Measurements from ENCODE around the gene BIRC3. TPM values are rescaled to one million over a fixed set of nuclear protein-coding genes. Genes with fewer than 3 reads are reported as not detected.

BIRC3 gene
- total RNA-seq, 1 experiment from 2014 or later = 0.68 TPM

GRCh38 chr11:102306817-102307726 lies 10.2 kb upstream of the BIRC3 start:
- no peak for DNase-seq (ENCODE audit: low read depth in 1 of 2, low spot score in 2 of 2)
- H3K4me1 ChIP-seq (replicated peaks) = peaks cover 20% of the 10 kb centered on the region
- no peak overlapping the region for H3K4me3 ChIP-seq
- H3K36me3 ChIP-seq = no peaks in the 10 kb centered on the region
- H3K9me3 ChIP-seq (replicated peaks) = no peaks in the 10 kb centered on the region
- peak overlapping the region; percentile 88 for H3K27ac ChIP-seq
- no peaks in the 10 kb centered on the region for H3K27me3 ChIP-seq (replicated peaks)

- Histone ChIP-seq H3K27ac (no peak overlapping the region), H3K27me3 (replicated peaks) (no peaks in the 10 kb centered on the region), H3K36me3 (no peaks in the 10 kb centered on the region), H3K4me3 (no peak overlapping the region), H3K9me3 (replicated peaks) (no peaks in the 10 kb centered on the region), H3K4me1 (replicated peaks) (peaks cover 20% of the 10 kb centered on the region)
- DNase-seq (ENCODE audit: low read depth in 1 of 2, low spot score in 2 of 2) = no peak
Observed at GRCh38 chr11:102307727-102308038, 9.6 kb upstream of the BIRC3 start.

DNA sequence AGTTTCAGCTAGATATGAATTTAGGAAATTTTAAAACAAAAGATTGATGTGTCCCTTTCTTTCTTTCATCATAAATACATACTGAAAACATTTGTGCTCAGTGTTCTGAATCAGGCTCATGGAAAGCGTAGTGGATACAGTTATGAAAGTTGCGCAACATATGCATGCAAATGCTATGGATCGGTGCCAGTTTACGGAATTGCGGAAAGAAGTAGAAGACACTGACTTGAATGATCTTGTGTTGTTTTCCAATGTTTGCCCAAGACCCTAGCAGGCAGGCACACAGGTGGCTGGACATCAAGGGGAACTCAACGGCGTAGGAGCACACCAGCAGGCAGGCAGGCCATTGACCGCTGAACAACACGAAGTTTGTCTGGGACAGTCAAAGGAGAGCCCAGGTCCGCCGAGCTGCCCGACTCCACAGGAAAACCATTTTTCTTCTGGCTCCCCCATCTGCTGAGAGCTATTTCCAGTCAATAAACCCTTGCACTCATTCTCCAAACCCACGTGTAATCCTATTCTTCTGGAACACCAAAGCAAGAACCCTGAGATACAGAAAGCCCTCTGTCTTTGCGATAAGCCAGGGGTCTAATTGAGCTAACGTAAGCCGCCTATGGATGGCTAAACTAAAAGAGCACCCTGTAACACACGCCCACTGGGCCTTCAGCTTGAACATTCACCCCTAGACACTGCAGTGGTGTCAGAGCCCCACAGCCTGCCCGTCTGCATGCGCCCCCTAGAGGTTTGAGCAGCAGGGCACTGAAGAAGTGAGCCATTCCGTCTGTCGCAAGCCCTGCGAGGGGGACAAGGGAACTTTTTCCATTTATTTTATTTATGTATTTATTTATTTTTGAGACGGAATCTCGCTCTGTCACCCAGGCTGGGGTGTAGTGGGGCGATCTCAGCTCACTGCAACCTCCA lies 7.4 kb upstream of the BIRC3 start:
- no peaks in the 10 kb centered on the region for H3K27me3 ChIP-seq (replicated peaks)
- no peak overlapping the region for H3K27ac ChIP-seq
- no peak for DNase-seq (ENCODE audit: low read depth in 1 of 2, low spot score in 2 of 2)
- H3K4me3 ChIP-seq = no peak overlapping the region
- no peaks in the 10 kb centered on the region for H3K36me3 ChIP-seq
- H3K9me3 ChIP-seq (replicated peaks) = no peaks in the 10 kb centered on the region
- H3K4me1 ChIP-seq (replicated peaks) = peaks cover 27% of the 10 kb centered on the region

- Histone ChIP-seq H3K4me1 (replicated peaks) (peaks cover 11% of the 10 kb centered on the region), H3K27me3 (replicated peaks) (no peaks in the 10 kb centered on the region), H3K9me3 (replicated peaks) (no peaks in the 10 kb centered on the region), H3K36me3 (no peaks in the 10 kb centered on the region), H3K27ac (peak overlapping the region; percentile 61), H3K4me3 (0 out of 2 replicates have a peak overlapping the region, but pooled peaks have one; percentile 5)
- peak in 1 of 2 experiments; percentile 16 for DNase-seq (ENCODE audit: low read depth in 1 of 2, low spot score in 2 of 2)
Observed at GRCh38 chr11:102312667-102313066, 4.6 kb upstream of the BIRC3 start.

GRCh38 chr11:102313238-102313940 lies 3.9 kb upstream of the BIRC3 start:
- Histone ChIP-seq H3K36me3 (no peaks in the 10 kb centered on the region), H3K27me3 (replicated peaks) (no peaks in the 10 kb centered on the region), H3K4me1 (replicated peaks) (peaks cover 13% of the 10 kb centered on the region), H3K4me3 (no peak overlapping the region), H3K27ac (peak overlapping the region; percentile 61), H3K9me3 (replicated peaks) (no peaks in the 10 kb centered on the region)
- DNase-seq (ENCODE audit: low read depth in 1 of 2, low spot score in 2 of 2) = peak in 1 of 2 experiments; percentile 13

DNA sequence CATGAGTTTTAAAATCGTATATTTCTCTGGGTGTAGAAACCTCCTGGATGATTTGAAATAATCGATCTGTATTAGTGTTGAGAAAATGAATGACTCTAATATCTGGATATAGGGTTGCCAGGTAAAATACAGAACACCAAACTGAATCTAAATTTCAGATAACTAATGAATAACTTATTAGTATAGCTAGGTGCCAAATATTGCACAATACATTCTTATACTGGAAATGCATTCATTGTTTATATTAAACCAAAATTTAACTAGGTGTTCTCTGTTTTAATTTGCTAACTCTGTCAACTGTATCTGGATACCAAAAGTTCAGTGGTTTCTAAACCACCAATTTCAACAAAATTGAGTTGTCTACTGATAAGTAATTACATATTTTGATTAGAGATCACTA lies 2.5 kb upstream of the BIRC3 start:
- Histone ChIP-seq H3K4me3 (no peak overlapping the region), H3K9me3 (replicated peaks) (no peaks in the 10 kb centered on the region), H3K36me3 (no peaks in the 10 kb centered on the region), H3K4me1 (replicated peaks) (peaks cover 13% of the 10 kb centered on the region), H3K27me3 (replicated peaks) (no peaks in the 10 kb centered on the region), H3K27ac (no peak overlapping the region)
- no peak for DNase-seq (ENCODE audit: low read depth in 1 of 2, low spot score in 2 of 2)

GRCh38 chr11:102316346-102316904 lies 859 bp upstream of the BIRC3 start:
- Histone ChIP-seq H3K27me3 (replicated peaks) (no peaks in the 10 kb centered on the region), H3K36me3 (no peaks in the 10 kb centered on the region), H3K4me1 (replicated peaks) (peaks cover 13% of the 10 kb centered on the region), H3K9me3 (replicated peaks) (no peaks in the 10 kb centered on the region), H3K27ac (no peak overlapping the region), H3K4me3 (no peak overlapping the region)
- DNase-seq (ENCODE audit: low read depth in 1 of 2, low spot score in 2 of 2) = no peak

DNA sequence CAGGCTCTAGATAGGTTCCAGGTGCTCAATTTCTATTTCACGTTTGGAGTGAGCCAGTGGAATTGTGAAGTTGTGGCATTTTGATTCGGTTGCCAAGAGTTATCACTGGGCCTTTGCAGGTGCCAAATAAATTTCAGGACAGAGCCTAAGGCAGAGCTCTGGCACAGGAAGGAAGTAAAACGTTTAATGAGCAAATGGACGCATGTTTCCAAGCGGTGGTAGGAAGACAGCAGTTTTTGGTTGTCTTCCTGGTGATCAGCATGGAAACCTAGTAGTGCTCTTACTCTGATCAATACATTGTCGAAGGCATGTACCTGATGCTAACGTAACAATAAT lies 452 bp downstream of the BIRC3 start:
- Histone ChIP-seq H3K9me3 (replicated peaks) (no peaks in the 10 kb centered on the region), H3K36me3 (no peaks in the 10 kb centered on the region), H3K4me3 (peak overlapping the region; percentile 46), H3K4me1 (replicated peaks) (peaks cover 13% of the 10 kb centered on the region), H3K27me3 (replicated peaks) (no peaks in the 10 kb centered on the region), H3K27ac (no peak overlapping the region)
- no peak for DNase-seq (ENCODE audit: low read depth in 1 of 2, low spot score in 2 of 2)

DNA sequence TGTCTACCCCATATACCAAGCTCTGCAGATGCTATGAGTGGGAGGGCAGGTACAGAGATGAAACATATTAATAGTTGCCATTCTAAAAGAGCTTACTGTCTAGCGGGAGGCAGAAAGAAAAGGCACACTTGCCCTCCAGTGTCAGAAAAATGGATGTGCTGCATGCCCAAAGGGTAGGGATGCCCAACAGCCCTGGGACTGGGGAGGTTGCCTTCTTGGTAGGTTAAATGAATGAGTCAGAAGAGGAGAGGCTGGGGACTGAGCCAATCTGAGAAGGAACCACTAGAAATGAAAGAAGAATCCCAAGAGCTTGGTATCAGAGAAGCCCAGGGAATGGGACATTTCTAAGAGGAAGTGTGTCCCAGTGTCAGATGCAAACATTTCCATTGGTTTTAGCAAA lies 1.2 kb downstream of the BIRC3 start:
- H3K4me1 ChIP-seq (replicated peaks) = peaks cover 7% of the 10 kb centered on the region
- no peak overlapping the region for H3K4me3 ChIP-seq
- no peak overlapping the region for H3K27ac ChIP-seq
- H3K36me3 ChIP-seq = no peaks in the 10 kb centered on the region
- no peaks in the 10 kb centered on the region for H3K9me3 ChIP-seq (replicated peaks)
- DNase-seq (ENCODE audit: low read depth in 1 of 2, low spot score in 2 of 2) = no peak
- H3K27me3 ChIP-seq (replicated peaks) = no peaks in the 10 kb centered on the region

DNA sequence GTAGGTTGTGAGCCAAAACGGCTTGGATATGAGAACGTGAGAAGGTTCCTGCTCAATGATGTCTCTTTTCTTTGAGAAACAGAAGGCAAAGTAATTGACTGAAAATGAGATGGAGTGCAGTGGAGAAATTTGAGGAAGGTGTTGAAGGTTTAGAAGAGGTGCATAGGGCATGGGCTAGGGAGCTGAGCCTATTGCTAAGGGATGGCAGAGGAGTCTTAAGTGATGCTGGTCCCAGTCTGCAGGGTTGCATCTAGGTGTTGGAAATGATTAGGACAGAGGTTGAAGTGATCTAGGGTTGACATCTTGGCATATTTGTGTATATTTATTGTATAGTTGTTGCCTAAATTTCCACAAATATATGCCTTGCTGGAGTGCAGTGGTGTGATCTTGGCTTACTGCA lies 2.3 kb downstream of the BIRC3 start:
- Histone ChIP-seq H3K9me3 (replicated peaks) (no peaks in the 10 kb centered on the region), H3K4me1 (replicated peaks) (peaks cover 6% of the 10 kb centered on the region; the same call in 1 of the 2 replicates), H3K36me3 (no peaks in the 10 kb centered on the region), H3K27ac (no peak overlapping the region), H3K27me3 (replicated peaks) (no peaks in the 10 kb centered on the region), H3K4me3 (no peak overlapping the region)
- DNase-seq (ENCODE audit: low read depth in 1 of 2, low spot score in 2 of 2) = no peak

- Histone ChIP-seq H3K36me3 (no peaks in the 10 kb centered on the region), H3K4me1 (replicated peaks) (peaks cover 6% of the 10 kb centered on the region; the same call in 1 of the 2 replicates), H3K9me3 (replicated peaks) (no peaks in the 10 kb centered on the region), H3K27ac (no peak overlapping the region), H3K4me3 (no peak overlapping the region), H3K27me3 (replicated peaks) (no peaks in the 10 kb centered on the region)
- no peak for DNase-seq (ENCODE audit: low read depth in 1 of 2, low spot score in 2 of 2)
Observed at GRCh38 chr11:102320188-102320587, 2.9 kb downstream of the BIRC3 start.

DNA sequence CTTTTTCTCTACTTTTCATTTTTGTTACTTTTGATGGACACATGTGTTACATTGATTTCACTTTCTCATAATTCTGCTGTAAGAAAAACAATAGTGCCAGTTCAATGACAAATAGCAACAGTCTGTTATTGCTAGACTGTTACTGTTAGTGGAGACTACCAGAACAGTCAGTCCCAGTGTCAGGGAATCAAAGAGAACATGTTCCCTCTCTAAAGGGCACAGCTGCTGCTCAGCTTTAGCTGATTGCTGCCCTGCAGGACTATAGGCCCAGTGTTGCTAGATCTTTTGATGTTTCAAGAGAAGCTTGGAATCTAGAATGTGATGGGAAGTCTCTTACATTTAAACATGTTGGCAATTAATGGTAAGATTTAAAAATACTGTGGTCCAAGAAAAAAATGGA lies 3.4 kb downstream of the BIRC3 start:
- DNase-seq (ENCODE audit: low read depth in 1 of 2, low spot score in 2 of 2) = no peak
- no peaks in the 10 kb centered on the region for H3K27me3 ChIP-seq (replicated peaks)
- H3K27ac ChIP-seq = no peak overlapping the region
- no peaks in the 10 kb centered on the region for H3K36me3 ChIP-seq
- no peaks in the 10 kb centered on the region for H3K9me3 ChIP-seq (replicated peaks)
- H3K4me1 ChIP-seq (replicated peaks) = peaks cover 6% of the 10 kb centered on the region; the same call in 1 of the 2 replicates
- no peak overlapping the region for H3K4me3 ChIP-seq

DNA sequence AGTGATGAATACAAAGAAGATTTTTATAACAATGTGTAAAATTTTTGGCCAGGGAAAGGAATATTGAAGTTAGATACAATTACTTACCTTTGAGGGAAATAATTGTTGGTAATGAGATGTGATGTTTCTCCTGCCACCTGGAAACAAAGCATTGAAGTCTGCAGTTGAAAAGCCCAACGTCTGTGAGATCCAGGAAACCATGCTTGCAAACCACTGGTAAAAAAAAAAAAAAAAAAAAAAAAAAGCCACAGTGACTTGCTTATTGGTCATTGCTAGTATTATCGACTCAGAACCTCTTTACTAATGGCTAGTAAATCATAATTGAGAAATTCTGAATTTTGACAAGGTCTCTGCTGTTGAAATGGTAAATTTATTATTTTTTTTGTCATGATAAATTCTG lies 5.3 kb downstream of the BIRC3 start:
- DNase-seq (ENCODE audit: low read depth in 1 of 2, low spot score in 2 of 2) = no peak
- Histone ChIP-seq H3K27me3 (replicated peaks) (no peaks in the 10 kb centered on the region), H3K27ac (no peak overlapping the region)

More for the DNA sequence above, 5.3 kb downstream of the BIRC3 start:
- no peaks in the 10 kb centered on the region for H3K36me3 ChIP-seq
- no peaks in the 10 kb centered on the region for H3K9me3 ChIP-seq (replicated peaks)
- H3K4me3 ChIP-seq = no peak overlapping the region
- H3K4me1 ChIP-seq (replicated peaks) = peaks cover 3% of the 10 kb centered on the region; the same call in 1 of the 2 replicates

Measured in SJSA1 (cell line).